H9 (cell line): ENCODE measurements around the gene CCDC88C. TPM values are rescaled to one million over a fixed set of nuclear protein-coding genes. Genes with fewer than 3 reads are reported as not detected.

Experiments used
- DNase-seq: peaks from one replicate; pipeline ENCODE4 v3.0.0-alpha.2; 2017
- H2AFZ ChIP-seq: one replicate; pipeline ENCODE4 v1.6.1; 2013; ENCODE audit warnings: mild to moderate bottlenecking, low read length, control low read depth, moderate library complexity
- H2AK5ac ChIP-seq: 2 replicates; pipeline ENCODE4 v1.6.1; 2013; ENCODE audit warnings: low read length, control low read depth, mixed read lengths; ENCODE audit not compliant: insufficient read length
- H2BK120ac ChIP-seq: one replicate; pipeline ENCODE4 v1.6.1; 2013; ENCODE audit warnings: low read depth, mild to moderate bottlenecking, low read length, control low read depth, inconsistent platforms; ENCODE audit not compliant: poor library complexity, severe bottlenecking
- H2BK12ac ChIP-seq: 2 replicates; pipeline ENCODE4 v1.6.1; 2013; ENCODE audit warnings: low read length, control low read depth, mixed read lengths, low read depth; ENCODE audit not compliant: insufficient read length
- H2BK15ac ChIP-seq: 2 replicates; pipeline ENCODE4 v1.6.1; 2013; ENCODE audit warnings: low read depth, low read length, control low read depth
- H2BK20ac ChIP-seq: one replicate; pipeline ENCODE4 v1.6.1; 2013; ENCODE audit warnings: low read depth, mild to moderate bottlenecking, low read length, control low read depth, inconsistent platforms; ENCODE audit not compliant: poor library complexity, severe bottlenecking
- H2BK5ac ChIP-seq: 2 replicates; pipeline ENCODE4 v1.6.1; 2013; ENCODE audit warnings: low read length, control low read depth, mixed read lengths; ENCODE audit not compliant: insufficient read length
- H3K14ac ChIP-seq: 2 replicates; pipeline ENCODE4 v1.6.1; 2013; ENCODE audit warnings: low read length, control low read depth; ENCODE audit not compliant: insufficient read depth
- H3K18ac ChIP-seq: 2 replicates; pipeline ENCODE4 v1.6.1; 2013; ENCODE audit warnings: low read depth, mild to moderate bottlenecking, mixed read lengths, low read length, control low read depth; ENCODE audit not compliant: insufficient read length
- H3K23ac ChIP-seq: 2 replicates; pipeline ENCODE4 v1.6.1; 2013; ENCODE audit warnings: low read length, control low read depth, mixed read lengths, low read depth; ENCODE audit not compliant: insufficient read length
- H3K23me2 ChIP-seq: 2 replicates; pipeline ENCODE4 v1.6.1; 2013; ENCODE audit warnings: low read depth, mild to moderate bottlenecking, mixed read lengths, low read length, control low read depth; ENCODE audit not compliant: insufficient read length, poor library complexity, severe bottlenecking
- H3K27ac ChIP-seq: 2 replicates; pipeline ENCODE4 v1.5.1; 2013; ENCODE audit warnings: low read length, control low read depth, mixed read lengths, low read depth; ENCODE audit not compliant: insufficient read length
- H3K27me3 ChIP-seq: 2 replicates; pipeline ENCODE4 v1.6.1; 2013; ENCODE audit warnings: low read length, control low read depth, inconsistent platforms; ENCODE audit not compliant: insufficient read depth
- H3K4ac ChIP-seq: 2 replicates; pipeline ENCODE4 v1.6.1; 2013; ENCODE audit warnings: low read depth, mild to moderate bottlenecking, control low read depth, inconsistent platforms, low read length, moderate library complexity
- H3K4me1 ChIP-seq: 2 replicates; pipeline ENCODE4 v1.6.1; 2013; ENCODE audit warnings: low read length, control low read depth, inconsistent platforms; ENCODE audit not compliant: insufficient read depth
- H3K4me2 ChIP-seq: 2 replicates; pipeline ENCODE4 v1.6.1; 2013; ENCODE audit warnings: low read length, control low read depth, mixed read lengths; ENCODE audit not compliant: insufficient read length, insufficient read depth
- H3K56ac ChIP-seq: 2 replicates; pipeline ENCODE4 v1.6.1; 2013; ENCODE audit warnings: low read depth, mild to moderate bottlenecking, mixed read lengths, low read length, control low read depth; ENCODE audit not compliant: insufficient read length
- H3K79me1 ChIP-seq: 2 replicates; pipeline ENCODE4 v1.6.1; 2013; ENCODE audit warnings: low read depth, mild to moderate bottlenecking, moderate library complexity, low read length, control low read depth, inconsistent platforms; ENCODE audit not compliant: insufficient read depth, poor library complexity, severe bottlenecking
- H3K79me2 ChIP-seq: 2 replicates; pipeline ENCODE4 v1.6.1; 2013; ENCODE audit warnings: low read length, control low read depth, inconsistent platforms; ENCODE audit not compliant: insufficient read depth
- H3K9ac ChIP-seq: 2 replicates; pipeline ENCODE4 v1.6.1; 2013; ENCODE audit warnings: low read length, control low read depth, mixed read lengths; ENCODE audit not compliant: insufficient read length; ENCODE audit errors: extremely low read depth
- H3K9me3 ChIP-seq: one replicate; pipeline ENCODE4 v1.6.1; 2013; ENCODE audit warnings: low read depth, low read length, inconsistent platforms; ENCODE audit not compliant: control insufficient read depth
- H3T11ph ChIP-seq: one replicate; pipeline ENCODE4 v1.6.1; 2013; ENCODE audit warnings: mild to moderate bottlenecking, low read length, control low read depth, inconsistent platforms
- H4K20me1 ChIP-seq: one replicate; pipeline ENCODE4 v1.6.1; 2013; ENCODE audit not compliant: control insufficient read depth, insufficient read length, insufficient read depth
- H4K5ac ChIP-seq: 2 replicates; pipeline ENCODE4 v1.6.1; 2013; ENCODE audit warnings: low read depth, mild to moderate bottlenecking, mixed read lengths, low read length, control low read depth; ENCODE audit not compliant: insufficient read length
- H4K8ac ChIP-seq: replicated peaks from 2 replicates; pipeline ENCODE4 v1.6.1; 2013; ENCODE audit warnings: low read length, control low read depth, mixed read lengths, low read depth; ENCODE audit not compliant: insufficient read length
- H4K91ac ChIP-seq: 2 replicates; pipeline ENCODE4 v1.6.1; 2013; ENCODE audit warnings: low read depth, mild to moderate bottlenecking, moderate library complexity, mixed read lengths, low read length, control low read depth; ENCODE audit not compliant: insufficient read length
- H3K27ac Mint-ChIP-seq, 3 experiments: 2 replicates in 2 of 3; 3 replicates in 1 of 3; pipeline ENCODE4 v1.8.0; 2020 to 2021; ENCODE audit warnings: mixed read lengths in 3 of 3, mild to moderate bottlenecking in 1 of 3, moderate library complexity in 1 of 3
- H3K27me3 Mint-ChIP-seq: 2 replicates; pipeline ENCODE4 v1.8.0; 2021; ENCODE audit warnings: low read depth, mild to moderate bottlenecking, moderate library complexity, mixed read lengths
- H3K36me3 Mint-ChIP-seq, 3 experiments: 2 replicates in 2 of 3; 3 replicates in 1 of 3; pipeline ENCODE4 v1.8.0; 2020 to 2021; ENCODE audit warnings: low read depth in 3 of 3, mixed read lengths in 3 of 3; ENCODE audit not compliant: insufficient read depth in 1 of 3
- H3K4me1 Mint-ChIP-seq, 2 experiments: 2 replicates each; pipeline ENCODE4 v1.8.0; 2020; ENCODE audit warnings: mixed read lengths in 2 of 2
- H3K4me3 Mint-ChIP-seq, 2 experiments: 2 replicates in 1 of 2; 3 replicates in 1 of 2; pipeline ENCODE4 v1.8.0; 2020 to 2021; ENCODE audit warnings: mild to moderate bottlenecking in 2 of 2, mixed read lengths in 2 of 2, moderate library complexity in 1 of 2
- H3K9me3 Mint-ChIP-seq, 2 experiments: 2 replicates in 1 of 2; 3 replicates in 1 of 2; pipeline ENCODE4 v1.8.0; 2020; ENCODE audit warnings: mild to moderate bottlenecking in 2 of 2, mixed read lengths in 2 of 2, moderate library complexity in 1 of 2
- WGBS: extraction: QIAGEN DNeasy Blood & Tissue Kit; methylation state at CpG from one replicate; pipeline ENCODE4 v1.1.7; 2013; ENCODE audit warnings: missing lambda C conversion rate, low lambda C conversion rate, mixed read lengths; ENCODE audit not compliant: insufficient read length; ENCODE audit errors: extremely low coverage; 5-methylcytosine and 5-hydroxymethylcytosine counted together
- total RNA-seq: library from RNA; stranded (reverse); gene quantifications from 2 replicates; pipeline ENCODE4 v1.2.1, GENCODE V29; 2021
- TF ChIP-seq, protein P1 (sequence below): fragments of 200-600 bp; sonication (generic); conservative IDR thresholded peaks from 3 replicates; pipeline ENCODE4 v1.8.0; 2021; ENCODE audit warnings: antibody characterized with exemption, mild to moderate bottlenecking

Gene CCDC88C
- total RNA-seq, 1 experiment from 2014 or later, result 52.4 TPM

DNA sequence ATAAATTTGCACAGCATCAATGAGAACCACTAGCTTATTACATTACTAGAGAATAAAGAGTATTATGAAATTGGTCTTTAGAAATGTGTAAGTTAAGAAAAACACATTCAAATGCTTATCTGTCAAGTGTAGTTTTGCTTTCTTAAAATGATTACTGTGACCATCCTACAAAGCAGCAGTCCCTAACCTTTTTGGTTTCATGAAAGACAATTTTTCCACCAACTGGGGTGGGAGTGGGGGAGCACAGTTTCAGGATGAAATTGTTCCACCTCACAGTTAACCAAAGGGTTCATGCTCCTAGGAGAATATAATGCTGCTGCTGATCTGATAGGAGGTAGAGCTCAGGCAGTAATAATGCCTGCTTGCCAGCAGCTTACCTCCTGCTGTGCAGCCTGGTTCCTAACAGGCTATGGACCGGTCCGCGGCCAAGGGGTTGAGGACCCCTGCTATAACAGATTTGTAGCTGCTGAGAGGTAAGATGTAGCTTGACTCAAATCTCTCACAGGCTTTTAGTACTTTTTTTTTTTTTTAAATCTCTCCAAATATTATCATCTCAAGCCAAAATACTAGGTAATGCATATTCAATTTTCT lies 47.1 kb upstream of the CCDC88C start:
- Histone ChIP-seq H3K9me3 (no peaks in the 10 kb centered on the region), H3K18ac (no peak overlapping the region), H2BK5ac (no peak overlapping the region), H4K20me1 (no peaks in the 10 kb centered on the region), H2BK15ac (no peak overlapping the region), H3K9ac (no peak overlapping the region), H2BK20ac (no peak overlapping the region), H3K79me1 (no peaks in the 10 kb centered on the region), H3K4me1 (no peaks in the 10 kb centered on the region), H3K56ac (no peak overlapping the region), H2BK12ac (no peak overlapping the region), H3K23ac (no peak overlapping the region), H4K5ac (no peak overlapping the region), H3K27me3 (no peaks in the 10 kb centered on the region), H3T11ph (no peak overlapping the region), H3K79me2 (no peaks in the 10 kb centered on the region), H3K4me2 (no peak overlapping the region), H4K8ac (no peak overlapping the region), H2AK5ac (no peak overlapping the region), H3K27ac (no peak overlapping the region), H3K4ac (no peak overlapping the region), H3K23me2 (no peaks in the 10 kb centered on the region), H2BK120ac (no peak overlapping the region), H3K14ac (no peak overlapping the region), H2AFZ (no peak overlapping the region), H4K91ac (no peak overlapping the region)
- no peak overlapping the region for H3K27ac Mint-ChIP-seq
- H3K4me1 Mint-ChIP-seq, result no peaks in the 10 kb centered on the region
- no peak overlapping the region for H3K4me3 Mint-ChIP-seq
- H3K27me3 Mint-ChIP-seq, result no peaks in the 10 kb centered on the region
- H3K9me3 Mint-ChIP-seq, result no peaks in the 10 kb centered on the region
- H3K36me3 Mint-ChIP-seq, result peaks cover 48 to 85% (median 83%) of the 10 kb centered on the region in 3 experiments
- DNase-seq, result no peak
- no CpG with 5 or more reads among the region's 3 CpGs for WGBS
- TF ChIP-seq, protein P1, sequence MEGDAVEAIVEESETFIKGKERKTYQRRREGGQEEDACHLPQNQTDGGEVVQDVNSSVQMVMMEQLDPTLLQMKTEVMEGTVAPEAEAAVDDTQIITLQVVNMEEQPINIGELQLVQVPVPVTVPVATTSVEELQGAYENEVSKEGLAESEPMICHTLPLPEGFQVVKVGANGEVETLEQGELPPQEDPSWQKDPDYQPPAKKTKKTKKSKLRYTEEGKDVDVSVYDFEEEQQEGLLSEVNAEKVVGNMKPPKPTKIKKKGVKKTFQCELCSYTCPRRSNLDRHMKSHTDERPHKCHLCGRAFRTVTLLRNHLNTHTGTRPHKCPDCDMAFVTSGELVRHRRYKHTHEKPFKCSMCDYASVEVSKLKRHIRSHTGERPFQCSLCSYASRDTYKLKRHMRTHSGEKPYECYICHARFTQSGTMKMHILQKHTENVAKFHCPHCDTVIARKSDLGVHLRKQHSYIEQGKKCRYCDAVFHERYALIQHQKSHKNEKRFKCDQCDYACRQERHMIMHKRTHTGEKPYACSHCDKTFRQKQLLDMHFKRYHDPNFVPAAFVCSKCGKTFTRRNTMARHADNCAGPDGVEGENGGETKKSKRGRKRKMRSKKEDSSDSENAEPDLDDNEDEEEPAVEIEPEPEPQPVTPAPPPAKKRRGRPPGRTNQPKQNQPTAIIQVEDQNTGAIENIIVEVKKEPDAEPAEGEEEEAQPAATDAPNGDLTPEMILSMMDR, result no peak
